Measurements from ENCODE around the gene LLGL2. TPM values are rescaled to one million over a fixed set of nuclear protein-coding genes. Genes with fewer than 3 reads are reported as not detected.

The LLGL2 gene
- total and polyA plus RNA-seq, 2 donors (not counting 1 experiment from before 2014, with no cell fraction given): 40.6 to 52.0 TPM

DNA sequence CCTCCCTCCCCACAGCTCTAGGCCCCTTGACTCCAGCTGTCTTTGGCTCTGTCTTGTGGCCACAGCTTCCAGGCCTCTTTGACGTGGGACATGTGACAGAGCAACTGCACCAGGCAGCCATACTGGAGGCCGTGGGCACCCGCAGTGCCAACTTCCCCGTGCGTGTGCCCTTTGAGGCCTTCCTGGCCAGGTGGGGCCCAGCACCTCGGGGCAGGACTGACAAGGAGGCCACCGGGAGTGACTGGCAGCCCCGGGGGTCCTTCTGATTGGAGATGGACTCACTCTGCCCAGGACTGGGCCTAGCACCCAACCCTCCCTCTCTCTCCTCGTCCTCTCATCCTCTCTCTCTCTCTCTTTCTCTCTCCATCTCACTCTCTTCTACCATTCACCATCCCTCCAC, 77.6 kb downstream of the LLGL2 start:
- Histone ChIP-seq H3K36me3 (replicated peaks in 1 of 2; ENCODE audit: control extremely low read depth in 1 of 2, control insufficient read depth in 1 of 2, extremely low read depth in 1 of 2, insufficient read depth in 2 of 2, low read length in 1 of 2) (peaks cover 0 to 2% of the 10 kb centered on the region in 2 experiments), H2AFZ (ENCODE audit: insufficient read depth, low read depth, low read length, poor library complexity, severe bottlenecking) (no peak overlapping the region), H3K27me3 (replicated peaks in 1 of 4; ENCODE audit: control extremely low read depth in 1 of 4, control insufficient read depth in 3 of 4, insufficient read depth in 4 of 4, low read length in 3 of 4) (no peaks in the 10 kb centered on the region), H3K9me3 (ENCODE audit: control extremely low read depth in 1 of 3, control insufficient read depth in 2 of 3, insufficient read depth in 1 of 3, low read length in 2 of 3) (no peaks in the 10 kb centered on the region), H3K4me1 (ENCODE audit: control insufficient read depth in 2 of 2, insufficient read depth in 2 of 2, low read length in 2 of 2) (no peaks in the 10 kb centered on the region), H4K20me1 (ENCODE audit: control insufficient read depth, insufficient read depth, low read length, poor library complexity, severe bottlenecking) (no peaks in the 10 kb centered on the region), H3K4me3 (ENCODE audit: control extremely low read depth in 1 of 5, extremely low read depth in 1 of 5, insufficient read depth in 1 of 5, low read depth in 2 of 5, low read length in 4 of 5) (no peak overlapping the region), H3K4me2 (replicated peaks; ENCODE audit: low read depth, low read length, poor library complexity, severe bottlenecking) (no peak overlapping the region), H3K79me2 (ENCODE audit: control insufficient read depth, insufficient read depth, low read length) (no peaks in the 10 kb centered on the region), H3K27ac (ENCODE audit: low read length in 2 of 2) (no peak overlapping the region), H3K9ac (ENCODE audit: low read length) (no peak overlapping the region)
- ATAC-seq (ENCODE audit: low read depth) (no peak), DNase-seq (no peak)
- no peaks in the 10 kb centered on the region for H3K9me3 Mint-ChIP-seq (ENCODE audit: insufficient read depth)
- H3K4me3 Mint-ChIP-seq: no peak overlapping the region
- WGBS (ENCODE audit: insufficient coverage): 78% methylated on average over 8 of the region's 9 CpGs
- CTCF ChIA-PET: interaction anchor here (1.9 to 6.9 kb wide), 2 partner anchors 145 to 150 kb away, joined by 9 to 53 read pairs; no protein-coding TSS in a partner anchor
- intact Hi-C loops (cut with micrococcal nuclease): no loop called here
- no peaks in the 10 kb centered on the region for H3K27me3 Mint-ChIP-seq
- TF ChIP-seq CTCF (IDR thresholded peaks at IDR 0.05) (no peak), EZH2 (IDR thresholded peaks at IDR 0.05; ENCODE audit: borderline replicate concordance, insufficient read depth, low read depth, low read length, poor library complexity, severe bottlenecking) (no peak)
- POLR2A ChIA-PET: no interaction called here
- H3K27ac Mint-ChIP-seq: no peak overlapping the region
- no peaks in the 10 kb centered on the region for H3K4me1 Mint-ChIP-seq

GRCh38 chr17:75604034-75604695, 78.7 kb downstream of the LLGL2 start:
- Histone ChIP-seq H3K9me3 (ENCODE audit: control extremely low read depth in 1 of 3, control insufficient read depth in 2 of 3, insufficient read depth in 1 of 3, low read length in 2 of 3) (no peaks in the 10 kb centered on the region), H3K79me2 (ENCODE audit: control insufficient read depth, insufficient read depth, low read length) (no peaks in the 10 kb centered on the region), H2AFZ (ENCODE audit: insufficient read depth, low read depth, low read length, poor library complexity, severe bottlenecking) (no peak overlapping the region), H3K27ac (ENCODE audit: low read length in 2 of 2) (no peak overlapping the region), H3K4me1 (ENCODE audit: control insufficient read depth in 2 of 2, insufficient read depth in 2 of 2, low read length in 2 of 2) (no peaks in the 10 kb centered on the region), H4K20me1 (ENCODE audit: control insufficient read depth, insufficient read depth, low read length, poor library complexity, severe bottlenecking) (no peaks in the 10 kb centered on the region), H3K36me3 (replicated peaks in 1 of 2; ENCODE audit: control extremely low read depth in 1 of 2, control insufficient read depth in 1 of 2, extremely low read depth in 1 of 2, insufficient read depth in 2 of 2, low read length in 1 of 2) (peaks cover 0 to 2% of the 10 kb centered on the region in 2 experiments), H3K4me2 (replicated peaks; ENCODE audit: low read depth, low read length, poor library complexity, severe bottlenecking) (no peak overlapping the region), H3K4me3 (ENCODE audit: control extremely low read depth in 1 of 5, extremely low read depth in 1 of 5, insufficient read depth in 1 of 5, low read depth in 2 of 5, low read length in 4 of 5) (no peak overlapping the region), H3K27me3 (replicated peaks in 1 of 4; ENCODE audit: control extremely low read depth in 1 of 4, control insufficient read depth in 3 of 4, insufficient read depth in 4 of 4, low read length in 3 of 4) (no peaks in the 10 kb centered on the region), H3K9ac (ENCODE audit: low read length) (no peak overlapping the region)
- ChIA-PET CTCF (interaction anchor here (0.9 to 6.9 kb wide), 2 partner anchors 29 to 144 kb away, joined by 4 to 53 read pairs; partner anchors contain the start of gene SMIM5), POLR2A (no interaction called here)
- no peak for ATAC-seq (ENCODE audit: low read depth)
- intact Hi-C loops (cut with micrococcal nuclease): no loop called here
- Mint-ChIP-seq H3K4me1 (no peaks in the 10 kb centered on the region), H3K27me3 (no peaks in the 10 kb centered on the region), H3K4me3 (no peak overlapping the region), H3K9me3 (ENCODE audit: insufficient read depth) (no peaks in the 10 kb centered on the region), H3K27ac (no peak overlapping the region)
- DNase-seq: no peak
- whole genome bisulfite sequencing (ENCODE audit: insufficient coverage): 92% methylated on average over 9 of the region's 12 CpGs
- TF ChIP-seq EZH2 (IDR thresholded peaks at IDR 0.05; ENCODE audit: borderline replicate concordance, insufficient read depth, low read depth, low read length, poor library complexity, severe bottlenecking): no peak
- TF ChIP-seq CTCF (IDR thresholded peaks at IDR 0.05): no peak
